ENCODE data around the gene KDM1A.

KDM1A gene

DNA sequence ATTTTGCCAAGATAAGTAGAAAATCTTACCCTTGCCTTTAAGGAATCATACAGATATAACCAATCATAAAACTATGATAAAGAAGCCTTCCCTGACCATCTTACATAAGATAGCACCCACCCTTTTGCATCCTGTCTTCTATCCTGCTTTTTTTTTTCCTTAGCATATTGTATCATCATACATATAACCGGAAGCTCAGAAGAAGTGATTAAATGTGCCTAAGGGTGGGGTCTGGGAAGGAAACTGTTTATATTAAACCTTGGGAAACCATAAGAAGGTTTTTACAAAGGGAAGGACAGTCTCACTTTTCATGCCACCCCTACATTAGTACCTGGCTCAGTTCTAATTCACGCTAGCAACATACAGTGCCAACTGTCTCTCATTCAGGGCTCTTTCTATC lies 82.6 kb downstream of the KDM1A start:
- DNase-seq, result no peak
- peaks cover 5% of the 10 kb centered on the region for H3K36me3 ChIP-seq
- H3K27me3 ChIP-seq (ENCODE audit: insufficient read depth, low read depth, severe bottlenecking), result no peaks in the 10 kb centered on the region
- H3K27ac ChIP-seq, result no peak overlapping the region; the same call in 1 of the 2 replicates
- no peaks in the 10 kb centered on the region for H3K9me3 ChIP-seq (ENCODE audit: severe bottlenecking)
- TF ChIP-seq, protein P1, sequence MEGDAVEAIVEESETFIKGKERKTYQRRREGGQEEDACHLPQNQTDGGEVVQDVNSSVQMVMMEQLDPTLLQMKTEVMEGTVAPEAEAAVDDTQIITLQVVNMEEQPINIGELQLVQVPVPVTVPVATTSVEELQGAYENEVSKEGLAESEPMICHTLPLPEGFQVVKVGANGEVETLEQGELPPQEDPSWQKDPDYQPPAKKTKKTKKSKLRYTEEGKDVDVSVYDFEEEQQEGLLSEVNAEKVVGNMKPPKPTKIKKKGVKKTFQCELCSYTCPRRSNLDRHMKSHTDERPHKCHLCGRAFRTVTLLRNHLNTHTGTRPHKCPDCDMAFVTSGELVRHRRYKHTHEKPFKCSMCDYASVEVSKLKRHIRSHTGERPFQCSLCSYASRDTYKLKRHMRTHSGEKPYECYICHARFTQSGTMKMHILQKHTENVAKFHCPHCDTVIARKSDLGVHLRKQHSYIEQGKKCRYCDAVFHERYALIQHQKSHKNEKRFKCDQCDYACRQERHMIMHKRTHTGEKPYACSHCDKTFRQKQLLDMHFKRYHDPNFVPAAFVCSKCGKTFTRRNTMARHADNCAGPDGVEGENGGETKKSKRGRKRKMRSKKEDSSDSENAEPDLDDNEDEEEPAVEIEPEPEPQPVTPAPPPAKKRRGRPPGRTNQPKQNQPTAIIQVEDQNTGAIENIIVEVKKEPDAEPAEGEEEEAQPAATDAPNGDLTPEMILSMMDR (IDR thresholded peaks at IDR 0.05; ENCODE audit: low read depth, low read length), result no peak
- no peak overlapping the region for H3K4me3 ChIP-seq (ENCODE audit: low read depth, low read length)

DNA sequence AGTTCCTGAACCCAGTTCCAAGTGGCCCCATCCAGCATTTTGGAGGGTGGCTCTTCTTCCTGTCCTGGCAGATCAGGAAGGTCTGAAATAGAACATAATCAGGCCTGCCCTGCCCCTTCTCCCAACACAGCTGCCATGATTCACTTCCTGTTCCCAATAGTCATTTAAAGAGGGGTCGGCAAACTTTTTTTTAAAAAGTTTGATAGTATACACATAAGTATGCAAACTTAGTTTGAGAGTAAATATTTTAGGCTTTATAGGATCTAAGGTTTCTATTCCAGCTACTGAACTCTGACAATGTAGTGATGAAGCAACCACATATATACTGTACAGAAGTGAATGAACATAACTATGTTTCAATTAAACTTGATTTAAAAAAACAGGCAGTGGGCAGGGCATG lies 83.0 kb downstream of the KDM1A start:
- TF ChIP-seq, protein P1 (IDR thresholded peaks at IDR 0.05; ENCODE audit: low read depth, low read length), result no peak
- Histone ChIP-seq H3K36me3 (peaks cover 6% of the 10 kb centered on the region), H3K27ac (no peak overlapping the region), H3K9me3 (ENCODE audit: severe bottlenecking) (no peaks in the 10 kb centered on the region), H3K4me3 (ENCODE audit: low read depth, low read length) (no peak overlapping the region), H3K27me3 (ENCODE audit: insufficient read depth, low read depth, severe bottlenecking) (no peaks in the 10 kb centered on the region)
- no peak for DNase-seq

DNA sequence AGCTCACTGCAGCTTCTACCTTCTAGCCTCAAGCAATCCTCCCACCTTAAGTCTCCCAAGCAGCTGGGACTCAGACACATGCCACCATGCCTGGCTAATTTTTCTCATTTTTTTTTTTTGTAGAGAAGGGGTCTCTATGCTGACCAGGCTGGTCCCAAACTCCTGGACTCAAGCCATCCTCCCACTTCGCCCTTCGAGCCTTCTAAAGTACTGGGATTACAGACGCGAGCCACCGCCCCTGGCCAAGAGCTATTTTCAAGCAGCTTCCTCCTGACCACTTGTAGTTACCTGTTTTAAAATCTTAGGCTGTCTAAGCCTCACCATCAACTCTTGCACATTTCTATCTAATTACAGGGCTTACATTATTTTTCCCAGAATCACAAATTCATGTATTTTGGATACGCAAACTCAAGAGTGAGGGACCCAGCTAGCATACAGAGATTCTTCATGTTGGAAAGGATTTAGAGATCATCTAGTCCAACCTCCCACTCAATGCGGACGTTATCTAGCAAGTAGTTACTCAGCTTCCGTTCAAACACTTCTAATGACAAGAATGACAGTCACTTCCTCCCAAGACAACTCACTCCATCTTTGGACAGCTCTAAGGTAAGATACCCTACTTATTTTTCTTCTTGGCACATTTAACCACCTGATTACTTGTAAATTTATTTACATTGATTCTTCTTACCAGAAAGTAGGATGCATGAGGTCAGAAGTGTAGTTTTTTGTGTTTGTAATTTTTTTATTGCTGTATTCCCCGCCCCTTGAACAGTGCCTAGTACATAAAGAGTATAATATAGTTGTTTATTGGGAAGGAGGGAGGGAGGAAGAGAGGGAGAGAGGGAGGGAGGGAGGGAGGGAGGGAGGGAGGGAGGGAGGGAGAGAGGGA lies 84.0 kb downstream of the KDM1A start:
- no peak for DNase-seq
- Histone ChIP-seq H3K9me3 (ENCODE audit: severe bottlenecking) (no peaks in the 10 kb centered on the region), H3K36me3 (peaks cover 16% of the 10 kb centered on the region), H3K27ac (peak overlapping the region; percentile 28; the same call in 1 of the 2 replicates), H3K4me3 (ENCODE audit: low read depth, low read length) (no peak overlapping the region), H3K27me3 (ENCODE audit: insufficient read depth, low read depth, severe bottlenecking) (no peaks in the 10 kb centered on the region)
- TF ChIP-seq, protein P1 (IDR thresholded peaks at IDR 0.05; ENCODE audit: low read depth, low read length), result no peak

DNA sequence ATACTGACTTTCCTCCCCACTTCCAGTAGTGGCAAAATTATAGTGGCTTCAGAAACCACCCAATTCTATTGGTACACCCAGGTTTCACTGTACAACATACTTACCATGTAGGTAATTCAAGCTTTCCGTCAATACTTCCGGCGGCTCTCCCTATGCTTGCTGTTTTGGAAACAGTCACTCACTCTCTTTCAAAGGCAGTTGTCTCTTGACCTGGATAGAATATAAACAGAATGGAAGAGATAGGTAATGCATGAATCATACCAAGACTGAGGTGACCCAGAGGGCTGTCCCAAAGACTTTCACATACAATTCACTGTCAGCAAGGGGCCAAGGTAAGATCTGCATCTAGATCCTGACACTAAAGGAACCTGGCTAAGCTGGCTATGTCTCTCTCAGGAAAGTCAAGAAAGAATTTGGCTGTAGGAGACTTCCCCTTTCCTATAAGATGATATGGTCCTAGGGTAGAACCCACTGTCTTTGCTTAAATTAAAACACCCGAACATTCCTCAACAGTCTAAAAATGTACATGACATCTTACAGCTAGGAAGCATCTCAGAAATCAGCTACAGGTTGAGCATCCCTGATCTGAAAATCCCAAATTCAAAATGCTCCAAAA lies 89.8 kb downstream of the KDM1A start:
- Histone ChIP-seq H3K27me3 (ENCODE audit: insufficient read depth, low read depth, severe bottlenecking) (no peaks in the 10 kb centered on the region), H3K9me3 (ENCODE audit: severe bottlenecking) (no peaks in the 10 kb centered on the region), H3K27ac (no peak overlapping the region), H3K36me3 (peaks cover 23% of the 10 kb centered on the region), H3K4me3 (ENCODE audit: low read depth, low read length) (no peak overlapping the region)
- TF ChIP-seq, protein P1 (IDR thresholded peaks at IDR 0.05; ENCODE audit: low read depth, low read length), result no peak
- no peak for DNase-seq

DNA sequence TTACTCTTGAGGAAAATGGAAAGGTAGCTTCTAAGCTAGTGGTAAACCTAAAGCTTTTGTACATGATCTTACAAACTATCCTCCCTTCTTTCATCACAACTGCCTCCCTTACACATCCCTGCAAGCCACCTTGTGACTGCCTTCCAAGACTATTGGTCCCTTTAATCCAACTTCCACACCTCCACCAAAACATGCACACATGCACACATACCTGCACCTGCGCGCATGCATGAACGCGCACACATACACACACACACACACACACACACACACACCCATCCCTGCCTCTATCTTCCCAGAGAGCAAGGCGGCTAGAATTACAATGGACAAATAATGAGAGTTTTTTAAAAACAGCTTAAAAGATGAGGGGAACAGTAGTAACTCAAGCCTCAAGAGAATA lies 91.1 kb downstream of the KDM1A start:
- Histone ChIP-seq H3K36me3 (peaks cover 23% of the 10 kb centered on the region), H3K9me3 (ENCODE audit: severe bottlenecking) (no peaks in the 10 kb centered on the region), H3K27ac (no peak overlapping the region), H3K27me3 (ENCODE audit: insufficient read depth, low read depth, severe bottlenecking) (no peaks in the 10 kb centered on the region), H3K4me3 (ENCODE audit: low read depth, low read length) (no peak overlapping the region)
- TF ChIP-seq, protein P1 (IDR thresholded peaks at IDR 0.05; ENCODE audit: low read depth, low read length), result no peak
- DNase-seq, result no peak

Data from WERI-Rb-1 (cell line).